GM23248 (cell line): ENCODE data around the gene GLT6D1. TPM values are rescaled to one million over a fixed set of nuclear protein-coding genes. Genes with fewer than 3 reads are reported as not detected.

Source experiments
- DNase-seq: peaks from one replicate; pipeline ENCODE4 v3.0.0-alpha.2; 2015
- H2AFZ ChIP-seq: fragments of 200-600 bp; sonication (generic); 2 replicates; pipeline ENCODE4 v1.6.1; 2016; ENCODE audit warnings: antibody characterized with exemption
- H3F3A ChIP-seq: fragments of 200-600 bp; sonication (generic); 2 replicates; pipeline ENCODE4 v1.6.1; 2016; ENCODE audit warnings: mild to moderate bottlenecking, antibody characterized with exemption, mixed run types; ENCODE audit not compliant: insufficient read depth
- H3K27ac ChIP-seq: fragments of 200-600 bp; sonication (generic); 2 replicates; pipeline ENCODE4 v1.5.1; 2016; ENCODE audit warnings: mild to moderate bottlenecking
- H3K27me3 ChIP-seq: fragments of 200-600 bp; sonication (generic); replicated peaks from 2 replicates; pipeline ENCODE4 v1.6.1; 2016; ENCODE audit warnings: mild to moderate bottlenecking; ENCODE audit not compliant: insufficient read depth
- H3K36me3 ChIP-seq: fragments of 200-600 bp; sonication (generic); 2 replicates; pipeline ENCODE4 v1.6.1; 2016; ENCODE audit warnings: low read depth, mild to moderate bottlenecking
- H3K4me1 ChIP-seq: fragments of 200-600 bp; sonication (generic); 2 replicates; pipeline ENCODE4 v1.6.1; 2016; ENCODE audit warnings: mild to moderate bottlenecking; ENCODE audit not compliant: insufficient read depth
- H3K4me2 ChIP-seq: fragments of 200-600 bp; sonication (generic); one replicate; pipeline ENCODE4 v1.6.1; 2016; ENCODE audit warnings: mild to moderate bottlenecking; ENCODE audit not compliant: unreplicated experiment
- H3K4me3 ChIP-seq: fragments of 200-600 bp; sonication (generic); 2 replicates; pipeline ENCODE4 v1.5.1; 2016; ENCODE audit warnings: mild to moderate bottlenecking
- H3K79me2 ChIP-seq: fragments of 200-600 bp; sonication (generic); 2 replicates; pipeline ENCODE4 v1.6.1; 2016; ENCODE audit warnings: mild to moderate bottlenecking; ENCODE audit not compliant: insufficient read depth
- H3K9ac ChIP-seq: fragments of 200-600 bp; sonication (generic); 2 replicates; pipeline ENCODE4 v1.6.1; 2016; ENCODE audit warnings: mild to moderate bottlenecking
- H3K9me2 ChIP-seq: fragments of 200-600 bp; sonication (generic); 2 replicates; pipeline ENCODE4 v1.6.1; 2016; ENCODE audit warnings: mixed run types, mild to moderate bottlenecking, moderate library complexity; ENCODE audit not compliant: insufficient read depth
- H3K9me3 ChIP-seq: fragments of 200-600 bp; sonication (generic); one replicate; pipeline ENCODE4 v1.6.1; 2017; ENCODE audit warnings: low read depth
- H4K20me1 ChIP-seq: fragments of 200-600 bp; sonication (generic); 2 replicates; pipeline ENCODE4 v1.6.0; 2016; ENCODE audit not compliant: insufficient read depth
- EZH2 ChIP-seq: fragments of 200-600 bp; sonication (generic); IDR thresholded peaks from 2 replicates; pipeline ENCODE4 v1.6.1; 2018; ENCODE audit warnings: antibody characterized with exemption, mild to moderate bottlenecking; ENCODE audit not compliant: insufficient read depth, poor library complexity, severe bottlenecking
- EZH2phosphoT487 ChIP-seq: fragments of 200-600 bp; sonication (generic); IDR thresholded peaks from 2 replicates; pipeline ENCODE4 v1.6.1; 2018; ENCODE audit warnings: antibody characterized with exemption, moderate library complexity, mild to moderate bottlenecking, low read depth; ENCODE audit not compliant: insufficient read depth
- WGBS, 2 experiments: methylation state at CpG; one replicate each; pipeline ENCODE4 v1.1.6; 2015 to 2017; ENCODE audit warnings: low lambda C conversion rate in 2 of 2, low coverage in 1 of 2; ENCODE audit errors: missing lambda C conversion rate in 2 of 2; 5-methylcytosine and 5-hydroxymethylcytosine counted together
- in situ Hi-C: fragments of 300-500 bp; cut with MboI; formaldehyde crosslinking; loops from 2 replicates; pipeline ENCODE4 v1.15.0; 2020
- polyA plus RNA-seq: library from polyadenylated mRNA; unstranded; fragments of >200 nt; fragmentation: Nextera tagmentation; extraction: Ambion mirVana; gene quantifications from 2 replicates; pipeline ENCODE4 v1.2.1, GENCODE V29; 2016
- total RNA-seq: library from RNA; depleted of rRNA; stranded (reverse); fragments of >200 nt; shearing (Covaris generic); gene quantifications from 2 replicates; pipeline ENCODE4 v1.2.3, GENCODE V29; 2014

The GLT6D1 gene
- total and polyA plus RNA-seq, 2 experiments from 2014 or later = not detected

DNA sequence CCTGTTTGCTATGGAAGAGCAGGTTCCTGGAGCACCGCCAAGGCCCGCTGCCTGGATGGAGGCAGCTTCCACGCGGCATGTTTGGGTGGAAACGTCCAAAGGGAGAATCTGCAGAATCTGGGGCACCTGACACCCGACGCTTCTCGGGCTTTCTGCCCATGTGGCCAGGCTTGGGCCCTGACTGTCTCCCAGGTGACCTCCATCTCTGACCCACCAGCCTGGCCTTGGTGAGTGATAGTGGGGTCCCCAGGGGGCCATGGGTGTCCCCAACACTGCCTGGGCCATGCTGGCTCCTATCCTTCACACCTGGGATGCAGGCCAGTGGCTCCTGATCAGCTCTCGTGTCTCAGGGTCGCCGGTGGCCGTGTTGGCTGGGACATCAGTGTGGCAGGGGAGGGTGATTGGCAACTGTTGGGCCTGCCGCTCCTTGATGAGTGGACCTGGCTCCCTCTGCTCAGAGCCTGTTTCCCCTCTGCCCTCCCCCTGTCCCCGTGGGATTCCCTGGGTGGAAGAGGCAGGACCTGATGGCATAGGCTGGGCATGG is 34.0 kb downstream of the GLT6D1 start:
- Histone ChIP-seq H3K9me2 (no peaks in the 10 kb centered on the region), H3K36me3 (no peaks in the 10 kb centered on the region), H3K9me3 (no peaks in the 10 kb centered on the region), H2AFZ (no peak overlapping the region), H3K4me1 (no peaks in the 10 kb centered on the region), H3K79me2 (no peaks in the 10 kb centered on the region), H4K20me1 (no peaks in the 10 kb centered on the region), H3K4me3 (no peak overlapping the region), H3K9ac (no peak overlapping the region), H3F3A (no peaks in the 10 kb centered on the region), H3K4me2 (no peak overlapping the region), H3K27me3 (peaks cover 13% of the 10 kb centered on the region), H3K27ac (no peak overlapping the region)
- DNase-seq = no peak
- in situ Hi-C loops = no loop called here
- TF ChIP-seq EZH2 (no peak), EZH2phosphoT487 (no peak)
- 35 to 39% methylated on average over 9 to 12 of the region's 14 CpGs for WGBS, 2 experiments

DNA sequence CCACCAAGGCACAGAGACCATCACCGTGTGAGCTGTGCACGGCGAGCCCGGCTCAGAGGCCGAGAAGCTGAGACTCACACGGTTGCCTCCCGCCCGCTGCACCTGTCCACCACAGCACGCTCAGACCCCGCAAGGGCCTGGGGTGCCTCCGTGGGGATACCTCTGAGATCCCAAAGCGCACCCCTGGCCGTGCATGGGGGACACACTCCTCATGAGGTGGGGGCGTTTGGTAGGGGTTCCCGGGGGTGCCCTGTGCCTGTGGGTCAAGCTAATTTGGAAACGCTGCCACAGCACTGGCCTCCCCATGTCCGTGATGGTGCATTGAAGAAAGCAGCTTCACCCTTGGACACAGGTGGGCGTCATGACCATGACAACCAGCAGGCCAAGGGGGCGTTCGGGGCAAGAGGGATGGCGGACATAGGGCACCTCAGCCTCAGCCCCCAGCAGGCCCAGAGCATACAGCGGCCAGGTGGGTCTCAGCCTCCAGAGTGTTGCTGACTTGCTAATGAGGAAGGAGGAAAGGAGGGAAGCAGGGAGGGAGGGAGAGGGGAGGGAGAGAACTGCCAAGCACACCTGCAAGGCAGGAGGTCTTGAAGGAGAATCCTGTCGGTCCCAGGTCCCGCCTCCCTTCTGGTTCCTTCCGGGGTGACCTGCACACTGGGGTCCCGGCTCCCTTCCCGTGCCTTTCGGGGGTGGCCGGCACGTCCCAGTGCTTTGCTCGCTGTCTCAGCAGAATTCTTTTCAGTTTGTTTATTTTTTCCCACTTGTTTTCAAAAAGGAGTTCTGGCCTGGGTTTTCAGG is 34.7 kb downstream of the GLT6D1 start:
- Histone ChIP-seq H2AFZ (no peak overlapping the region), H3K36me3 (no peaks in the 10 kb centered on the region), H3F3A (no peaks in the 10 kb centered on the region), H3K9me2 (no peaks in the 10 kb centered on the region), H3K9me3 (no peaks in the 10 kb centered on the region), H4K20me1 (no peaks in the 10 kb centered on the region), H3K4me2 (no peak overlapping the region), H3K27me3 (peaks cover 14% of the 10 kb centered on the region), H3K79me2 (no peaks in the 10 kb centered on the region), H3K4me3 (no peak overlapping the region), H3K27ac (no peak overlapping the region), H3K9ac (no peak overlapping the region), H3K4me1 (no peaks in the 10 kb centered on the region)
- 54 to 58% methylated on average over 24 to 31 of the region's 31 CpGs for WGBS, 2 experiments
- TF ChIP-seq EZH2phosphoT487 (no peak), EZH2 (no peak)
- no peak for DNase-seq
- in situ Hi-C loops = no loop called here

DNA sequence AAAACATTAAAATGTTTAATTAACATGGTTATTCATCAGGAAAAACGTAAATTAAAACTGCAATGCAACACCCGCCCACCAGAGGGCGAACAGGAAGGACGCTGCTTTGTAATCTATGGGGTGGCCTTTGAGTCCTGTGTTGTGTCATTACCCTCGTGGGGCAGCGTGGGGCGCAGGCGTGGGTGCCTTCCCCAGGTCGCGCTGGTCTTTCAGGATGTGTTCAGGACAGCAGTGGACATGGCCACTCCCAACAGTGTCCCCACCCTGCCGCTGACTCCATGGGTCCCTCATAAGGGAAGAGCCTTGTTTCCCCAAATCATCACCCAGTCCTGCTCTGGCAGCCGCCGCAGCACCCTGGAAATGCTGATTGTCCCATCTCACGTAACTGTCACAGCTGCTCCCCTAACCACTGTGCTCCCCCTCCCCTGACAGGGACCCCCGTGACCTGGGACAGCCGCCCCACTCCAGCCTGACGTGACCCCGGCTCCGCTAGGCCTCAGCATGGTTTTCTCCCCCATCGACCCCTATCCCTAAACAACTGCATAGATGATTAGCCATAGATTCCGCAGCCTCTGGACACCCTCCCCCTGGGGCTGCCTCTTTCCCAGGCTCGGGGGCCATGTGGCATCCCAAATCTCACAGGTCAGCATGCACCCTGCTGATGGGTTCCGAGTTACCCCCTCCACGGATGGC is 36.4 kb downstream of the GLT6D1 start:
- H3F3A ChIP-seq = no peaks in the 10 kb centered on the region
- DNase-seq = peak; percentile 49
- H3K9me3 ChIP-seq = no peaks in the 10 kb centered on the region
- no peaks in the 10 kb centered on the region for H3K79me2 ChIP-seq
- WGBS, 2 experiments = 37 to 40% methylated on average over 23 to 24 of the region's 24 CpGs
- TF ChIP-seq EZH2 (no peak), EZH2phosphoT487 (no peak)
- in situ Hi-C loops = no loop called here
- no peak overlapping the region for H3K9ac ChIP-seq
- no peak overlapping the region for H3K4me3 ChIP-seq
- no peaks in the 10 kb centered on the region for H3K9me2 ChIP-seq
- H4K20me1 ChIP-seq = no peaks in the 10 kb centered on the region
- no peaks in the 10 kb centered on the region for H3K4me1 ChIP-seq
- H3K27ac ChIP-seq = no peak overlapping the region
- no peaks in the 10 kb centered on the region for H3K36me3 ChIP-seq
- no peak overlapping the region for H3K4me2 ChIP-seq
- no peak overlapping the region for H2AFZ ChIP-seq
- H3K27me3 ChIP-seq = peaks cover 14% of the 10 kb centered on the region

- no peak overlapping the region for H3K4me3 ChIP-seq
- no peaks in the 10 kb centered on the region for H3K79me2 ChIP-seq
- H3K4me2 ChIP-seq = no peak overlapping the region
- H3K9me2 ChIP-seq = no peaks in the 10 kb centered on the region
- DNase-seq = no peak
- H3K9me3 ChIP-seq = no peaks in the 10 kb centered on the region
- no peaks in the 10 kb centered on the region for H3F3A ChIP-seq
- H4K20me1 ChIP-seq = no peaks in the 10 kb centered on the region
- H2AFZ ChIP-seq = no peak overlapping the region
- no peaks in the 10 kb centered on the region for H3K4me1 ChIP-seq
- WGBS, 2 experiments = 36 to 42% methylated on average over 8 of the region's 8 CpGs
- H3K27ac ChIP-seq = no peak overlapping the region
- in situ Hi-C loops = no loop called here
- H3K9ac ChIP-seq = no peak overlapping the region
- H3K36me3 ChIP-seq = no peaks in the 10 kb centered on the region
- TF ChIP-seq EZH2 (no peak), EZH2phosphoT487 (no peak)
- peaks cover 14% of the 10 kb centered on the region for H3K27me3 ChIP-seq
These were observed 37.4 kb downstream of the GLT6D1 start for GRCh38 chr9:135601988-135602387.
